ENCODE data around the gene GET3.
"Not testable (repeated sequence)": the region's sequence is repeated elsewhere in the genome, so short reads cannot be mapped to it uniquely, and the experiment has no call there.

GET3 gene

DNA sequence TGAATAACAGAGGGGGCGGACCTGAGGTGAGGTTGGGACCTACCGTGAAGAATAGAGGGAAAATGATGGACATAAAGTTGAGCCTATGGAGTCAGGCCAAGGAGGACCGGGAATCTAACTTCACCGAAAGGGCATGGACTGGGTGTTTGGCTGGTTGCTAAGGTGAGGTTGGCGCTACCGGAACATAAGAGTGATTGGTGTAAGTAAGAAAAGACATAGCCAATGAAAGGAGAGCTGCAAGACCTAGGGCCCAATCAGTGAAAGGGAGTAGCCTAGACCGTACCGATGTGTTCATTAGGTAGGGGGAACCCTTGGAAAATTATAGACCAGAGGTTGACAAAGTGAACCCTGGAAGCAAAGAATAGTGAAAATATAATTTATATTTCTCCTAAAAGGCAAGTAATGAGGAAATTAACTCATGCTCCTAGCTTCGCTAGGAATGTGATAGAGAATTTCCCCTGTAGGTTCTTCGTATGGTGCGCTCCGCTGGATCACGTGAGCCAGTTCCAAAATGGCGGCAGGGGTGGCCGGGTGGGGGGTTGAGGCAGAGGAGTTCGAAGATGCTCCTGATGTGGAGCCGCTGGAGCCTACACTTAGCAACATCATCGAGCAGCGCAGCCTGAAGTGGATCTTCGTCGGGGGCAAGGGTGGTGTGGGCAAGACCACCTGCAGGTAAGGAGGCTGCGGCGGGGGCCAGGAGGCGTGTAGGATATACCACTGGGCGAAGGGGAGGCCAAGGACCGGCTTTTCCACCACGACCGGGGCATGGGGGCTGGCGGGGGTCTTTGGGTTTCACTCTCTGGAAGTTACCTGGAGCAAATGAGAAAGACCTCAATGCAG lies at the start of gene GET3:
Gene GET3, plus strand, starts transcription at position 503 of the 840 bp plus-strand sequence. Its CDS starts 9 bp downstream, at position 512.
- peak; percentile 100 for DNase-seq

DNA sequence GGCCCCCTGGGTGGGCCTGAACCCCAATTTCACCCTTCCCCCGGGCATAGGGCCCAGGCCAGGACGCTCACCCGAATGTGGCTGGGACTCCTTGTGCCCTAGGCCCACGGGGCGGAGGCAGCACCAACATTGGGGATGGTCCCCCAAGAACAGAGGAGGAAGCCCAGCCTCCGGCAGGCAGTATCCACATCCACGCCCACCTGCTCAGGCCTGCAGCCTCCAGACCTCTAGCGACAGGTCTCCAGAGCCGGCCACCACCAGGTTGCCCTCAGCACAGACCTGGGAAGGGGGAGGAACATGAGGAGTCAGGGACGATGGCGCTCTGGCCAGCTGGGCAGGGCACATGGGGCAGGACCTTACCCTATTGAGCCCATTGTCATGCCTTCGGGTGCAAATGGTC lies 48.3 kb upstream of the GET3 start:
- no peak for DNase-seq

DNA sequence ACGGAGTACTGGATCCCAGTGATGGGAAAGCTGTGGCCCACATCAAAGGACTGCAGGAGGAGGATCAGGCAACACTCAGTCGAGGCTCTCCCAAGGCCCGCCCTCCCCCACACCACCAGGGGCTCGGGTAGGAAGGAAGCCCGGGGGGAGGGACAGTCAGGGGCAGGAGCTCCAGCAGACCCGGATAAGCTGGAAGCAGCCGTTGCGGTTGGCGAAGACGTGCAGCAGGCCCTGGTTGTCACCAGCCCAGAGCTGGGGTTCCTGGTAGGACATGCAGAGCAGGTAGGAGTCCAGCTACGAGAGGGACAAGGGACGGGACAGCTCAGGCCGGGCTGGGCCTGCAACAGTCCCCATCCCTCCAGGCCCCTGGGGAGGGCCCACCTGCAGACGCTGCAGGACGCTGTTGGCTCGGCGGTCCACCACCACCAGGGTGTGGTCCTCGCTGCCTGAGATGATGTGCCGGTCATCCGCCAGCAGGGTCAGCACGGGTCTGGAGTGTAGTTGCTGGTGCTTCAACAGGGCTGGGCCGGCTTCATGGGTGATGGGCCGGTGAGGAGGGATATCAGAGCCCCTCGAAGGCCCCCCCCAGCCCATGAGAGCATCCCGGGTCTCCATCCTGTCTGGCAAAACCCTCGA lies 47.6 kb upstream of the GET3 start:
- DNase-seq: no peak

DNA sequence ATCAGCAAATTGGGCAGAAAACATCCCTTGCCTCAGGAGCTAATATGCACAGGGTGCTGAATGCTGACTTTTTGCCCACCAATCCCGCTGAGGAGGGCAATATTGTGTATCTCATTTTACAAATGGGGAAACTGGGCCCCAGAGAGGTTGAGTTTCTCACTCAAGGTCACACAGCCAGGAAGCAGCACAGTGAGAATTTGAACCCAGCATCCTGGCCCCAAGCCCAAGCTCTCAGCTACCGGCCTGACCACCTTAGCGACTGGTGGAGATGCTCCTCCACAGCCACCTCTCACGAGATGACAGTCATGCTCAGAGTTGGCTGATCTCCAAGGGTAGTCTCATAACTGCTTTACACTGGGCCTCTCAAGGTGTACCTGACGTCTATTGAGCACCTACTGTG lies 44.3 kb upstream of the GET3 start:
- no peak for DNase-seq

DNA sequence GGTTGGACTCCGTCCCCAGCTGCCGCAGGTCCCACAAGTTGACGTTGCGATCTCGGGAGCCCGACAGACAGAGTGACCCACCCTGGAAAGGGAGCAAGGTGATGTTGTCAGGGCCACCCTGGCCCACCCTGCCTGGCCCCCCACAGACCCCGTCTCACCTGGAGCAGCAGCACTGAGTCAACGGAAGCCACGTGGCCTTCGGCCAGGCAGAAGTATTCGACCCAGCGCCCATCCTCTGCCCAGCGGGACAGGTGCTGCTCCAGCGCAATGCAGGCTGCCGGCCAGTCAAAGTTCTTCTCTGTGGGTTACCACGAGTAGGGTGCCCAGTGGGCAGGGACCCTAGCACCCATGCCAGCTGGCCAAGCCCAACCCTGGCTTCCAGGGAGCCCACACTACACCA lies 42.7 kb upstream of the GET3 start:
- no peak for DNase-seq

DNA sequence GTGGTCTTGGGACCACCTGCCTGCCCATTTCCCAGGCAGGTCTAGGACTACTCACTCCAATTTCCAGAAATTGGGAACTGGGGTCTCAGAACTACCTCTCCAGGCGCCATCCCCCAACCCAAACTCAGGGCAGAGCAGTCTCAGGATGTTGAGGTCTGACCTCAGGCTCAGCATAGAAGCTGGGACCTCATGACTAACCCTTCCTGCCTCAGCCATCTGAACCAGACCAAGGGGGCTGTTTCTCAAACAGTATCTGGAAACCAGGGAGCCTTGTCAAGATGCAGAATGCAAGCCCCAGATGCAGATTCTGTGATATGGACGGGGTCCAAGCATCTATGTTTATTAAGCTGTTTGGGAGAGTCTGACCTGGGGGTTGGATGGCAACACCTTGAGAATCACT lies 42.2 kb upstream of the GET3 start:
- no peak for DNase-seq

DNA sequence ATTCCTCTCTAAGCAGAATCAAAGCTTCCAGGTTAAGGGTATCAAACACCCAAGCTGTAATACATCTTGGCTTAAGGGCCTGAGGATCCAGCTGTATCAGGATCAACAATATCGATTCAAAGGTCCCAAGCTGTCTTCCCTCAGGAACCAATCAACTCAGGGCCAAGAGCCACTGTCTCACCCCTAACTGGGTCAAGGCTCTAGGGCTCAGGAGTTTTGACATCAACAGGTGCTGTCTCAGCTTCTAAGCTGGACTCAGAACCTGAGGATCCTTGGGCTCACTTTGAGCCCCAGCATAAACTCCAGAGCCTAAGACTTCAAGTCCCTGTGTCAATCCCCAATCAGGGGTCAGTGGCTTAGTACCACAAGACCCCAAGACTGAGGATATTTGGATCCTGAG lies 41.8 kb upstream of the GET3 start:
- no peak for DNase-seq

DNA sequence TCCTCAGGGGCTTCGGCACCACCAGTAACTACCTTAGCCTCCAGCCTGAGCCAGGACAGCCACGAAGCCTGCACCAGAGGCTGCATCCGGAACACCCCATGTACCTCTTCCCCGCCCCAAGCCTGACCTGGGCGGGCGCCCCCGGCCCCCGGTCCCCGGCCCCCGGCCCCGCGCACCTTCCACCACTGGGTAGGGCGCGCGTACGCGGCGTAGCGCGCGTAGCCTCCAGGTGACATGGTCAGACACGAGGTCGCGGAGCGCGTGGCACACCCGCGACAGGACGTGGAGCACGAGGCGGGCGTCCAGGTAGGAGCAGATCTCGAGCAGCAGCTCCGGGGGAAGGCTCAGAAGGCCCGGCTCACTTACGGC lies 41.3 kb upstream of the GET3 start:
- no peak for DNase-seq

DNA sequence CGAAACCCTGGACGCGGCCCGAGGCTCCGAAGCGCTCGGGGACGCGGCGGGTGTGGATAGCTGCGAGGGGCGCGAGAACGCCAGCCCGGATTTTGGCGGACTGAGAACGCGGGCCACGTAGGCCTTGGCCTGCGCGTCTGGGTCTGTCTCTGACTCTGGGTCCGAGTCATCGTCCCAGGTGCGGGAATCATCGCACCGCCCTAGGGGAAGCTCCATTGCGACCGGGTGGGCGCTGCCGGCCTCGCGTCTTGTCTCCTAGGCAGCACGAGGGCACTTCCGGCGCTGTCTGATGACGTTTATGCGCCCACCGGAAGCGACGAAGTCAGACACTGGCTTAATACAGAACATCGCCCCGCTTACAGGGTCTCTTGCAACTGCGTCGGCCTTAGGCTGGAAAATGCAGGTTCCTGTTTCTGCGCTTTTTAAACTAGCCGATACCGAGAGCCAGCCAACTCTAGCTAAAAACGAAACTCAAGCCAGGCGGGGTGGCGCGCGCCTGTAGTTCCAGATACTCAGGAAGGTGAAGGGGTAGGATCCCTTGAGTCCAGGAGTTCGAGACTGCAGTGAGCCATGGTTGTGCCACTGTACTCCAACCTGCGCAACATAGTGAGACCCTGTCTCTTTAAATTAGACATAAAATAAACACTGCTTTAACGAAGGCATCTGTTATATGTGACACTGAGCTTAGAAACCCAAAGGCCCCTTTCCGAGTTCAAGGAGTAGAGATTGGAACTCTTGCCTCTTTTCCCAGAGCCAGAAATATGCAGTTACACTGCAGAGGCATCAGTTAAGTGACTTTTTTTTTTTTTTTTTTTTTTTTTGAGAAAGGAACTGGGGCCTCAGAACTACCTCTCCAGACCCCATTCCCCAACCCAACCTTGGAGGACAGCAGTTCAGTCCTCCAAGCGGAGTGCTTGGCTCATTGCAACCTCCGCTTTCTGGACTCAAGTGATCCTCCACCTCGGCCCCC lies 40.6 kb upstream of the GET3 start, which contains the start of gene FBXW9:
Gene FBXW9, minus strand, starts transcription at position 266 of the 970 bp plus-strand sequence. Its CDS starts 50 bp downstream, at position 216.
- DNase-seq: peak; percentile 95

DNA sequence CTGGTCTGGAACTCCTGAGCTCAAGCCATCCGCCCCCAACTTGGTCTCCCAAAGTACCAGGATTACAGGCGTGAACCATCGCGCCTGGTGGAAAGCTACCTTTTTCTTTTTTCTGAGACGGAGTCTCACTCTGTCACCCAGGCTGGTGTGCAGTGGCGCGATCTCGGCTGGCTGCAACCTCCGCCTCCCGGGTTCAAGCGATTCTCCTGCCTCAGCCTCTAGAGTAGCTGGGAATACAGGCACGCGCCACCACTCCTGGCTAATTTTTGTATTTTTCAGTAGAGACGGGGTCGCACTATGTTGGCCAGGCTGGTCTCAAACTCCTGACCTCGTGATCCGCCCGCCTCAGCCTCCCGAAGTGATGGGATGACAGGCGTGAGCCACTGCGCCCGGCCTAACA lies 39.9 kb upstream of the GET3 start:
- not testable (repeated sequence) for DNase-seq

DNA sequence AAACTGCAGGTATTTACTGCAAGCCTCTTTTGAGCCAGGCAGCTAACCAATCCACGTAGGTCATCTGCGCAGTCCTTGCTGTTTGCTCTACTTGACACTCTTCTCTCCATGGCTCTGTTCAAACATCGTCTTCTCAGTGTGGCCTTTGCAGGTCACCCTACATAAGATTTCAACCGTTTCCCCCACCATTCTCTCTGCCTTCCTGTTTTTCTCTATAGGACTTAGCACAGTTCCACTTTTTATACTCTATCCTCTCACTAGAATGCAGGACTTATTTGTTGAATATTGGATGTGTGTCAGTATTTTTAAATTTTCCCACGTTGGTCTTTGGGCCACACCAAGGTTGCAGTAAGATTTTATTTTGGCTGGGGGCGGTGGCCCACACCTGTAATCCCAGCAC lies 39.2 kb upstream of the GET3 start:
- DNase-seq: no peak

DNA sequence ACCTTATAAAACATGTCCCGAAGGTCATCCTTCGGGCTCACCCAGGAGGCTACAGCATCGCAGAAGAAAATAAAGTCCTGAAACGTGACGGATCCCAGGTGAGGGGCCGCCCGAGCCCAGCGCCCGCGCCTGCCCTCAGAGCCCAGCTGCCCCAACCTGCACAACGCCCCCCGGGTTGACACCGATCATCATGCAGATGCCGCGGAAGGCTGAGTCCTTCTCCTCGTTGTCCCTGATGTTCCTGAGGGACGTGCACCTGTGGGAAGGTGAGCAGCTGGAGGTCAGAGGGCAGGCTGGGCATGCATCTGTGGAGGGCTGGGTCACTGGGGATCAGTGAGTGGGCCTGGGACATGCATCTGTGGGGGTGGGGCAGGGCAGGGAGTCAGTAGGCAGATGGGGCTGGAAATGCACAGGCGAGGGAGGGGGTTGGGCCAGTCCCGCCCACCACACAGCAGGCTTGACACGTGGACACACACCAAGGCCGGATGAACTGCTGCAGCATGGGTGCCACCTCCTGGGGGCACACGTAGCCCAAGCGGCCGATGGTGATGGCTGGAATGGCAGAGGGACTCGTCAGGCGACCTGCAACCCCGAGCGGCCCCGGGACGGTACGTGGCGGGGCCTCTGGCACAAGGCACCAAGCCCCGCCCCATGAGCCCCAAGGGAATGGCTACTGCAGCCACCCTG lies 35.6 kb upstream of the GET3 start:
- no peak for DNase-seq

DNA sequence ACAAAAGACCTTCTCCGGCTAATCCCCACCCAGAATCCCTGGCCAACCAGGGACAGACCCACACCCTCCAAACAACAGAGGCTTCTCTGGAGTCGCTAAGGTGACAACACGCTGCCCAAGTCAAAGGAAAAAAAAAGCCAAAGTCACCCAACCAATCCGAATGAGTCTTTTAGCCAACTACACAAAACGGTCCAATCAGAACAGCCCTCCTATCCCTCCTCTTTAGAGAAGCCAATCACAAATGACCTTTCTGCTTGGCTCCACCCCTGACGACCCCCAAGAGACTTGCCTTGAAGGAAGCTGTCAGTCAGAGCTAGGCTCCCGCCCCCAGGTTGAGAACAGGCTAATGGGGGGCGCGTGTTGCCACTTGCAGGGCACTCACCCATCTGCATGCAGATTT lies 34.3 kb upstream of the GET3 start:
- peak; percentile 27 for DNase-seq

DNA sequence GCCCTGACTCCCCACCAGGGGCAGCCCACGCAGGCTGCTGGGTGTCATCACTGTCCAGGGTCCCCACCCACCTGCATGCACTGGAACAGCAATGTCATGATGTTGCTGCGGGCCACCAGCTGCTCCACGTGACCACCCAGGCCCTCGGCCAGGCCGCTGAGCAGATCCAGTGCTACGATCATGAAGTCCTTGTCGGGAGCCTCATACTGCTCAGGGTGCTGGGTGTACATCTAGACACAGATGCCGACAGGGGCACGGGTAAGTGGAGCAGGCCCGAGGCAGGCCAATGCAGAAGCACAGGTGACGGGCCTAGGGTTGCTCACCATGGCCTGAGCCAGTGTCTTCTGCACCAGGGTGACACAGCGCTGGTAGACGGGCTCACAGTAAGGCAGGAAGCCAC lies 32.1 kb upstream of the GET3 start:
- no peak for DNase-seq

DNA sequence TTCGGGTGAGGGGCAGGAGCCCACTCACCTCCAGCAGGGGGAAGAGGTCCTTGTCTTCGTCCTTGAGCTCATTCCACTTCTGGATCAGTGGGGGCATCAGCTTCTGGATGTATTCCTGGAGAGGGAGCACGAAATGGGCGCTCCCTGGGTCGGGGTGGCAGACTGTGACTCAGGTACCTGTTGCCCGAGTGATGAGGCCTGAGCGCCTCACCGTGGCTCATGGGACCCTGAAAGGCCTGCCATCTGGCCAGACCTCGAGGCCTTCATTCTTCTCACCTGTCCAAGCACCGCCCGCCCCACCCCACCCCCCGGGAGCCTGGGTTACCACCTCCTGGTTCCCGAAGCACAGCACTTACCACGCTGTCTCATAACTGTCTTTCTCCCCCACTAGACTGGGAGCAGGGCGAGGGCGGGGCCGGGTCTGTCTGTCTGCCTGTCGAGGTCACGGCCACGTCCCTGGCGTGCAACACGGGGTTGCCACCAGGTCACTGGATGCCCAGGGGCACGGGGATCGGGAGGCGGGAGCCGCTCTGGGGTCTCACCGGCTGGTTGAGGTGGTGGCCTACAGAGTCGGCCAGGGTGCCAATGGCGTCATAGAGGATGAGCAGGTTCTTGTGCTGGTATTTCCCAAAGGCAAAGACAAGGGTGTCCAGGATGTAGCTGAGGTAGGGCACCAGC lies 31.5 kb upstream of the GET3 start:
- no peak for DNase-seq

DNA sequence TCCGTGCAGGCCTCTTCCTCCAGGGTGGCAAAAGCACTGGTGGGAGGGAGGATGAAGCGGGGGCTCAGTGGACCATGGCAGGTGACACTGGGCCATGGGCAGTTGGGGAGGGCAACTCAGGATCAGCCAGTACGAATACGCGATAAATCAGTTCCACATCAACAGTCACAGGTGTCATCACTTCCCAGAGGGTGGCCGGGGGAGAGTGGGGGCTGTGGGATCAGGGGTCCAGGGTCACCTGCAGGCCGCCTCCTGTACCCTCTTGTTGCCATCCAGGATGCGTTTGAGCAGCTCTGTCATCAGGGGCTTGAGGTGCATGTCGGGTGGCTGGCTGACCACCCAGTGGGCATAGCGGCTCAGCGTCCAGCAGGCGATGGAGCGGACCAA lies 31.0 kb upstream of the GET3 start:
- no peak for DNase-seq

DNA sequence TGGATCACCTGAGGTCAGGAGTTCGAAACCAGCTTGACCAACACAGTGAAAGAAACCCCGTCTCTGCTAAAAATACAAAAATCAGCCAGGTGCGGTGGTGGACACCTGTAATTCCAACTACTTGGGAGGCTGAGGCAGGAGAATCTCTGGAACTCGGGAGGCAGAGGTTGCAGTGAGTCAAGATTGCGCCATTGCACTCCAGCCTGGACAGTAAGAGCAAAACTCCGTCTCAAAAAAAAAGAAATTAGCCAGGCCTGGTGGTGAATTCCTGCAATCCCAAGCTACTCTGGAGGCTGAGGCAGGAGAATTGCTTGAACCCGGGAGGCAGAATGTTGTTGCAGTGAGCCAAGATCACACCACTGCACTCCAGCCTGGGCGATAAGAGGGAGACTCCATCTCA lies 28.7 kb upstream of the GET3 start:
- DNase-seq: no peak

DNA sequence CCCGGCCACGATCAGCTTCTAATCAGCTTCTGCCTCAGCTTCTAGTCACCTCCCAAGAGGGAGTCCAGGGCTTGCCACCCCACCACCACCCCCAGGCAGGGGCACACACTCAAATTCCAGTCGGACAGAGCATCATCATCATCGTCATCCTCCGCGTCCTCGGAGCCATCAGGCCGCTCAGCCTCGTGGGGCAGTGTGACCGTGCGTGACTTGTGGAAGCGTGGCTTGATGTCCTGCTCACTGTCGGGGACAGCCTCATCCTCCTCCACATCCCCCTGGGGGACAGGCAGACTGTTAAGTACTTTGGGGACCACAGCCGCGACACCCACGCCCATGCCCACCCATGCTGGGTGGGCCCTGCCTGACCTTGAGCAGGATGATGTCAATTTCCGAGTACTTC lies 26.1 kb upstream of the GET3 start:
- no peak for DNase-seq

DNA sequence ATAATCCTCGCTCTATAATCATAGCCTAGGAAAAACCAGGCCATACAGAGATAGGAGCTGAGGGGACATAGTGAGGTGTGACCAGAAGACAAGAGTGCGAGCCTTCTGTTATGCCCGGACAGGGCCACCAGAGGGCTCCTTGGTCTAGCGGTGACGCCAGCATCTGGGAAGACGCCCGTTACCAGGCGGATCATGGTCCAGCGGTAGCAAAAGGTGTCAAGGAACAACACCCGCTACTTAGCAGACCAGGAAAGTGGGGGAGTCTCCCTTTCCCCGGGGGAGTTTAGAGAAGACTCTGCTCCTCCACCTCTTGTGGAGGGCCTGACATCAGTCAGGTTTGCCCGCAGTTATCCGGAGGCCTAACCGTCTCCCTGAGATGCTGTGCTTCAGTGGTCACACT lies 25.2 kb upstream of the GET3 start:
- not testable (repeated sequence) for DNase-seq

DNA sequence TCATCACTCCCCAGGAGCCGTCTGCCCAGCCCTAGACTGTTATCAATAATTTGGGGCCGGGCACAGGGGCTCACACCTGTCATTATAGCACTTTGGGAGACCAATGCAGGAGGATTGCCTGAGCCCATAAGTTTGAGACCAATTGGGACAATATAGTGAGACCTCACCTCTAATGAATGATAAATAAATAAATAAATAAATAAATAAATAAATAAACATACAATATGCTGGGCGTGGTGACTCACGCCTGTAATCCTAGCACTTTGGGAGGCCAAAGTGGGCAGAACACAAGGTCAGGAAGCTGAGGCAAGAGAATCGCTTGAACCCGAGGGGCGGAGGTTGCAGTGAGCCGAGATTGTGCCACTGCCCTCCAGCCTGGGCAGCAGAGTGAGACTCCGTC lies 24.0 kb upstream of the GET3 start:
- not testable (repeated sequence) for DNase-seq

DNA sequence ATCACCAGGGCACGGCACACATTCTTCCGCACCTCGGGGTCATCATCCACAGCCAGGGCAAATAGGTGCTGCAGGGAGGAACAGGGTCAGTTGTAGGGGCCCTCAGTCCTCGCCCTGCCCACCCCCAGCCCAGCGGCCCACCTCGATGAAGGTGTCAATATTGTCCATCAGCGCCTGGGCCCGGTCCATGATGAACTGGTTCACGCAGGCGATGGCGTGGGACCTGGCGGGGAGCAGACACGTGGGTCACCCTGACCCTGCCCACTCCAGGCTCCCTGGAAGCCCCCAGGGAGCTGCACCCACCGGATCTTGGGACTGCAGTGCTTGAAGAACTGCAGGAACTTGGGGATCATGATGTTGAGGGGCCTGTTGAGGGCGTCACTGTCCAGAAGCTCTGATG lies 22.2 kb upstream of the GET3 start:
- DNase-seq: no peak

DNA sequence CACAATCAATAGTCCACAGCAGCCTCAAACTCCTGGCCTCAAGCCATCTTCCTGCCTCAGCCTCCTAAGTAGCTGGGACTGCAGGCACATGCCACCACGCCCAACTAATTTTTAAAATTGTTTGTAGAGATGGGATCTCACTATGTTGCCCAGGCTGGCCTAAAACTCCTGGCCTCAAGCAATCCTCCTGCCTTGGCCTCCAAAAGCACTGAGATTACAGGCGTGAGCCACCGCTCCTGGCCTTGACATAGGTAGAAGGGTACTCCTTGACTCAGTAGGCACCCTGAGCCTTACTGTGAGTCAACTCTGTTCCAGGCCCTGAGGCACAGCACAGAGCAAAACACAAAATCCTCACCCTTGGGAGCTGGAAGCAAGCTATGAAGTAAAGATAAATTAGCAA lies 21.4 kb upstream of the GET3 start:
- DNase-seq: no peak

All from fibroblast of upper back skin (primary cell).